B cell (primary cell): ENCODE results near the gene USP6NL. TPM values are rescaled to one million over a fixed set of nuclear protein-coding genes. Genes with fewer than 3 reads are reported as not detected.

Experiments
- ATAC-seq: fragments of 200-7000 bp; cut with Tn5 transposase; one replicate; pipeline ENCODE4 v1.10.0; 2021; ENCODE audit warnings: low read depth, mild to moderate bottlenecking, moderate number of reproducible peaks, moderate library complexity
- CTCF ChIA-PET: fragments of 350-600 bp; sonication (Branson Sonifier 250); formaldehyde crosslinking; loops from one replicate; lab custom pipeline; 2021; ENCODE audit warnings: antibody characterized with exemption, inconsistent platforms; lab: Charles Lee
- POLR2A ChIA-PET: fragments of 350-600 bp; sonication (Branson Sonifier 250); formaldehyde crosslinking; loops from one replicate; lab custom pipeline; 2021; ENCODE audit warnings: antibody characterized with exemption; lab: Charles Lee
- DNase-seq: peaks from one replicate; pipeline ENCODE4 v3.0.0; 2013
- H2AFZ ChIP-seq: 2 replicates; pipeline ENCODE4 v1.6.1; 2012; ENCODE audit warnings: mild to moderate bottlenecking, low read depth, low read length; ENCODE audit not compliant: insufficient read depth, poor library complexity, severe bottlenecking
- H3K27ac ChIP-seq, 2 donors: 1 replicate in 1 of 2; 2 replicates in 1 of 2; pipeline ENCODE4 v1.5.1; 2012 to 2013; ENCODE audit warnings: low read length in 2 of 2, mild to moderate bottlenecking in 2 of 2, moderate library complexity in 1 of 2
- H3K27me3 ChIP-seq, 4 experiments: fragments of 200-600 bp in 1 of 4; sonication (generic) in 1 of 4; replicated peaks in 1 of 4; 1 replicate in 2 of 4; 2 replicates in 2 of 4; pipeline versions ENCODE4 v1.6.1 to v1.7.0; 2013 to 2016; ENCODE audit warnings: low read length in 3 of 4, mild to moderate bottlenecking in 2 of 4, mixed read lengths in 1 of 4, moderate library complexity in 1 of 4; ENCODE audit not compliant: insufficient read depth in 4 of 4, control insufficient read depth in 3 of 4; ENCODE audit errors: control extremely low read depth in 1 of 4
- H3K36me3 ChIP-seq, 2 experiments: replicated peaks in 1 of 2; 1 replicate in 1 of 2; 2 replicates in 1 of 2; pipeline versions ENCODE4 v1.6.1 to v1.7.1; 2013; ENCODE audit warnings: low read length in 1 of 2; ENCODE audit not compliant: insufficient read depth in 2 of 2, control insufficient read depth in 1 of 2; ENCODE audit errors: control extremely low read depth in 1 of 2, extremely low read depth in 1 of 2
- H3K4me1 ChIP-seq, 2 donors: fragments of 200-600 bp in 1 of 2; sonication (generic) in 1 of 2; 1 replicate in 1 of 2; 2 replicates in 1 of 2; pipeline versions ENCODE4 v1.5.1 to v1.6.1; 2013 to 2017; ENCODE audit warnings: low read length in 2 of 2; ENCODE audit not compliant: control insufficient read depth in 2 of 2, insufficient read depth in 2 of 2
- H3K4me2 ChIP-seq: replicated peaks from 2 replicates; pipeline ENCODE3; 2012; ENCODE audit warnings: mild to moderate bottlenecking, low read depth, low read length; ENCODE audit not compliant: poor library complexity, severe bottlenecking
- H3K4me3 ChIP-seq, 5 experiments: fragments of 200-600 bp in 1 of 5; sonication (generic) in 1 of 5; 1 replicate in 3 of 5; 2 replicates in 2 of 5; pipeline versions ENCODE4 v1.5.1 to v1.7.0; 2011 to 2016; ENCODE audit warnings: low read length in 4 of 5, mild to moderate bottlenecking in 4 of 5, low read depth in 2 of 5, control low read depth in 1 of 5, moderate library complexity in 1 of 5; ENCODE audit not compliant: insufficient read depth in 1 of 5; ENCODE audit errors: control extremely low read depth in 1 of 5, extremely low read depth in 1 of 5
- H3K79me2 ChIP-seq: fragments of 200-600 bp; sonication (generic); one replicate; pipeline ENCODE4 v1.6.0; 2016; ENCODE audit warnings: low read length; ENCODE audit not compliant: control insufficient read depth, insufficient read depth
- H3K9ac ChIP-seq: fragments of 200-600 bp; sonication (generic); 2 replicates; pipeline ENCODE4 v1.6.1; 2017; ENCODE audit warnings: mild to moderate bottlenecking, low read length, moderate library complexity
- H3K9me3 ChIP-seq, 3 donors: one replicate each; pipeline versions ENCODE4 v1.6.1 to v1.7.1; 2013; ENCODE audit warnings: low read length in 2 of 3; ENCODE audit not compliant: control insufficient read depth in 2 of 3, insufficient read depth in 1 of 3; ENCODE audit errors: control extremely low read depth in 1 of 3
- H4K20me1 ChIP-seq: 2 replicates; pipeline ENCODE4 v1.6.0; 2012; ENCODE audit warnings: mild to moderate bottlenecking, low read length; ENCODE audit not compliant: insufficient read depth, control insufficient read depth, poor library complexity, severe bottlenecking
- H3K27ac Mint-ChIP-seq: one replicate; pipeline ENCODE4 v1.8.0; 2021; ENCODE audit warnings: mixed read lengths
- H3K27me3 Mint-ChIP-seq: one replicate; pipeline ENCODE4 v1.8.0; 2021; ENCODE audit warnings: mixed read lengths
- H3K4me1 Mint-ChIP-seq: one replicate; pipeline ENCODE4 v1.8.0; 2021; ENCODE audit warnings: mixed read lengths
- H3K4me3 Mint-ChIP-seq: one replicate; pipeline ENCODE4 v1.8.0; 2021; ENCODE audit warnings: mixed read lengths
- H3K9me3 Mint-ChIP-seq: one replicate; pipeline ENCODE4 v1.8.0; 2022; ENCODE audit warnings: mixed read lengths; ENCODE audit not compliant: insufficient read depth
- EZH2 ChIP-seq: IDR thresholded peaks from 2 replicates; pipeline ENCODE4 v1.6.1; 2012; ENCODE audit warnings: borderline replicate concordance, low read depth, mild to moderate bottlenecking, moderate library complexity, low read length; ENCODE audit not compliant: insufficient read depth, poor library complexity, severe bottlenecking
- WGBS: methylation state at CpG from one replicate; pipeline ENCODE4 v1.1.5; 2013; ENCODE audit warnings: missing lambda C conversion rate; ENCODE audit not compliant: insufficient coverage; 5-methylcytosine and 5-hydroxymethylcytosine counted together
- intact Hi-C: fragments of 100-400 bp; cut with micrococcal nuclease; formaldehyde crosslinking; loops from one replicate; pipeline ENCODE4 v1.10.0; 2022
- polyA plus RNA-seq: library from polyadenylated mRNA; depleted of rRNA; stranded (reverse); fragments of >200 nt; gene quantifications from 2 replicates; pipeline ENCODE4 v1.2.3, GENCODE V29; 2012
- total RNA-seq, 2 donors: library from RNA; stranded (reverse); fragments of 120-200 nt in 1 of 2; gene quantifications; 1 replicate in 1 of 2; 2 replicates in 1 of 2; pipeline versions ENCODE4 v1.2.3 to v1.2.4, GENCODE V29; 2013 to 2022
- TF ChIP-seq, protein P1 (sequence below): fragments of 200-600 bp; IDR thresholded peaks from one replicate; pipeline ENCODE4 v1.8.0; 2022; ENCODE audit warnings: antibody characterized with exemption, mild to moderate bottlenecking

The USP6NL gene
- total and polyA plus RNA-seq, 2 donors (not counting 1 experiment from before 2014, with no cell fraction given), result 27.0 to 61.5 TPM

GRCh38 chr10:11528286-11528685, 83.2 kb downstream of the USP6NL start:
- Histone ChIP-seq H3K4me1 (peaks cover 34 to 46% of the 10 kb centered on the region in 2 donors), H3K79me2 (peaks cover 86% of the 10 kb centered on the region), H3K9ac (peak overlapping the region; percentile 27), H3K4me3 (peak overlapping the region in 3 of 5 experiments; percentile 1 to 51 (median 8)), H3K4me2 (peak overlapping the region; percentile 71), H3K27me3 (no peaks in the 10 kb centered on the region), H3K9me3 (no peaks in the 10 kb centered on the region), H3K36me3 (peaks cover 0 to 36% of the 10 kb centered on the region in 2 experiments), H2AFZ (peak overlapping the region; percentile 32), H4K20me1 (no peaks in the 10 kb centered on the region), H3K27ac (peak overlapping the region in 1 of 2 donors; percentile 62)
- 80% methylated on average over 1 of the region's 3 CpGs for WGBS
- no peak for DNase-seq
- TF ChIP-seq, protein P1, sequence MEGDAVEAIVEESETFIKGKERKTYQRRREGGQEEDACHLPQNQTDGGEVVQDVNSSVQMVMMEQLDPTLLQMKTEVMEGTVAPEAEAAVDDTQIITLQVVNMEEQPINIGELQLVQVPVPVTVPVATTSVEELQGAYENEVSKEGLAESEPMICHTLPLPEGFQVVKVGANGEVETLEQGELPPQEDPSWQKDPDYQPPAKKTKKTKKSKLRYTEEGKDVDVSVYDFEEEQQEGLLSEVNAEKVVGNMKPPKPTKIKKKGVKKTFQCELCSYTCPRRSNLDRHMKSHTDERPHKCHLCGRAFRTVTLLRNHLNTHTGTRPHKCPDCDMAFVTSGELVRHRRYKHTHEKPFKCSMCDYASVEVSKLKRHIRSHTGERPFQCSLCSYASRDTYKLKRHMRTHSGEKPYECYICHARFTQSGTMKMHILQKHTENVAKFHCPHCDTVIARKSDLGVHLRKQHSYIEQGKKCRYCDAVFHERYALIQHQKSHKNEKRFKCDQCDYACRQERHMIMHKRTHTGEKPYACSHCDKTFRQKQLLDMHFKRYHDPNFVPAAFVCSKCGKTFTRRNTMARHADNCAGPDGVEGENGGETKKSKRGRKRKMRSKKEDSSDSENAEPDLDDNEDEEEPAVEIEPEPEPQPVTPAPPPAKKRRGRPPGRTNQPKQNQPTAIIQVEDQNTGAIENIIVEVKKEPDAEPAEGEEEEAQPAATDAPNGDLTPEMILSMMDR, result no peak
- TF ChIP-seq EZH2, result no peak
- CTCF ChIA-PET, result interaction anchor here (0.8 to 3.2 kb wide), 3 partner anchors 74 to 197 kb away, joined by 3 to 12 read pairs (median 3); no protein-coding TSS in a partner anchor
- Mint-ChIP-seq H3K27me3 (no peaks in the 10 kb centered on the region), H3K27ac (peak overlapping the region; percentile 56), H3K9me3 (no peaks in the 10 kb centered on the region), H3K4me3 (peak overlapping the region; percentile 63), H3K4me1 (peaks cover 62% of the 10 kb centered on the region)
- POLR2A ChIA-PET, result interaction anchor here (0.7 kb wide), 1 partner anchor 160 kb away, joined by 4 read pairs; no protein-coding TSS in a partner anchor
- ATAC-seq, result no peak
- intact Hi-C loops, result loop anchor here (1.0 kb wide), 1 partner anchor 8 kb away; no protein-coding TSS in a partner anchor

GRCh38 chr10:11527691-11528255, 83.7 kb downstream of the USP6NL start:
- Mint-ChIP-seq H3K9me3 (no peaks in the 10 kb centered on the region), H3K27ac (peak overlapping the region; percentile 72), H3K4me3 (peak overlapping the region; percentile 72), H3K4me1 (peaks cover 62% of the 10 kb centered on the region), H3K27me3 (no peaks in the 10 kb centered on the region)
- DNase-seq (peak; percentile 48), ATAC-seq (no peak)
- WGBS, result no CpG with 5 or more reads among the region's 4 CpGs
- ChIA-PET POLR2A (interaction anchor here (1.0 kb wide), 1 partner anchor 155 kb away, joined by 3 read pairs; no protein-coding TSS in a partner anchor), CTCF (interaction anchor here (1.0 to 3.2 kb wide), 2 partner anchors 158 to 198 kb away, joined by 3 to 12 read pairs; no protein-coding TSS in a partner anchor)
- peak overlapping the region; percentile 27 for H3K9ac ChIP-seq
- peak overlapping the region; percentile 32 for H2AFZ ChIP-seq
- H3K4me3 ChIP-seq, result peak overlapping the region in 4 of 5 experiments; percentile 0 to 51 (median 10)
- H3K9me3 ChIP-seq, result no peaks in the 10 kb centered on the region
- H3K36me3 ChIP-seq, result peaks cover 0 to 40% of the 10 kb centered on the region in 2 experiments
- peaks cover 34 to 46% of the 10 kb centered on the region in 2 donors for H3K4me1 ChIP-seq
- H3K79me2 ChIP-seq, result peaks cover 85% of the 10 kb centered on the region
- no peaks in the 10 kb centered on the region for H4K20me1 ChIP-seq
- H3K27ac ChIP-seq, result peak overlapping the region; percentile 31 to 62
- TF ChIP-seq, protein P1, result no peak
- TF ChIP-seq EZH2, result no peak
- H3K4me2 ChIP-seq, result peak overlapping the region; percentile 71
- no peaks in the 10 kb centered on the region for H3K27me3 ChIP-seq
- intact Hi-C loops, result loop anchor here (1.0 kb wide), 1 partner anchor 9 kb away; no protein-coding TSS in a partner anchor
